ENCODE measurements around the gene GPR55.

The GPR55 gene

DNA sequence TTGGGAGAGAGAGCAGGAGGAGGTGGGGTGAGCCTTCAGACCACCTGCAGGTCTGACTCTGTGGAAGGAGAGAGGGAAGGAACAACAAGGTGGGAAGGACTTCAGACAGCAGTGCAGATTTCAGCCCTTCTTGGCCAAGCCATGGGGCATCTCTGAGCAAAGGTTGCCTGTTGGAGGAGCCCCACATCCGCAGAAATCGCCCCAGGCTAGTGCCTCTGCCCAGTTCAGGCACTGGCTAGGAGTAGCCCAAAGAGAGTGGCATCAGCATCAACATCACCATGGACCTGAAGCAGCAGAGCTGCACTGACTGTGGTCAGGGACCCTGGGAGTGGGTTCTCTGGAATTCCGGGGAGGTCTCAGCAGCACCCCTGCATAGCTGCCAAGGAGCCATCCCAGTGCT is 10.2 kb downstream of the GPR55 start:
- peak; percentile 32 for DNase-seq

DNA sequence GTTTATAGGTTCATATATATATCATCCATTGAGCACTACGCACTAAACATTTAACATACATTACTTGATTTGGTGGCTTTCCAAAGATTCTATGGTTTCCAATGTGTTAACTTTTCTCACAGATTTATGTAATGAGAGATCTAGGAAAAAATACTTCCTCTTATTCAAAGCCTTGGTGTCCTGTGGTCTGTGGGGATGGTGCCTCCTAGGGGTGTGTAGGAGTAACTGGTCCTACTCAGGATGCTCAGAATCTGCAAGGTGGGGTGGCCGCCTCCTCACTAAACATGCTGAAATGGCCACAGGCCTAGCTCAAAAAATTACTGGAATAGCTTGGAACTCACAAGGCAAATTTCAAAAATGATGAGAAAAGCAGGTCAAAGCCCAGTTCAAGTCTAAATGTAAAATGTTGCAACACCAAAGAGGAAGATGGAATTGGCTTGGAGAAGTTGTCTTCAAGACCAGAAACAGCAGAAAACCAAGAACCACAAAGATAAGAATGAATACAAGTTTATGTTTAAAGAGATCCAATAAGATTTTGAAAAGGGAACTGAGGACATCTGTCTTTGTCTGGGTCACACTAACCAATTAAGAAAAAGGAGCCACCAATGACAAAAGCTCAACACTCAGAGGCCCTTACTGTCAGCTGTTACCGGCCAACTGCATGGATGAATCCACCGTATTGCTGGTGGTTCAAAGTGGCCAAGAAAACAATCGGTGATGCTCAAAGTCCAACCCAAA is 11.5 kb downstream of the GPR55 start:
- peak; percentile 57 for DNase-seq

DNA sequence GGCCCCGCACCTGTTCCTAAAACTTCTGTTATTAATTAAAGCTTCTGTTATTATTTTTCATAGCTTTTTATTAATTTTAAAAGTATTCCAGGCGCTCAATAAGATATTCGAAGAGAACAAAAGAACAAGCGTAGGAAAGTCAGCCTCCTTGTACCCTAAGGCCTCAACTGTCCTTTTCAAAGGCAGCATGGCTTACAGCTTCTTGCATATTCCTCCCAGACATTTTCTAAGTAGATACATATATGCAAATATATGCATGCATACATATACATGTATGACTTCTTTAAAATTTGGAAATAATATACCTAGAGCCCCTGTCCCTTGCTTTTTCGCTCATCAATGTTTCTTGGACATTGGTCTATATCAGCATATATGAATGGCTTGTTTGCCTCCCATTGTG is 12.3 kb downstream of the GPR55 start:
- no peak for DNase-seq

DNA sequence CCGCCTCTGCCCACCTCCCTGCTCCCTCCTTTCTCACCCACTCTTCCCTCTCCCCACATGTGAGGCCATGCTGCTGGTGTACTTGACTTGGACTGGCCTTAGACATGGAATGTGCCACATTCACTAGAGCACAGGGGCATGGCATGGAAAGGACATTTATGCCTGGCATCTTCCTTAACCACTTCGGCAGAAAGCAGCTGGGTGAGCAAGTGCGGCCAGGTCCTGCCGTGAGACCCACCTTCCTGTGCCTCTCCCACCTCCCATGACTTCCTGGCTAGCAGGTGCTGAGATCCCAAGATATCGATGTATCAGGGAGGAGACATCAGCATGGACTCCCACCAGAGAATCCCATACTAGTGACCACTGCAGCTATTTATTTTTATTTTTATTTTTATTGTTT is 13.0 kb downstream of the GPR55 start:
- peak; percentile 12 for DNase-seq

DNA sequence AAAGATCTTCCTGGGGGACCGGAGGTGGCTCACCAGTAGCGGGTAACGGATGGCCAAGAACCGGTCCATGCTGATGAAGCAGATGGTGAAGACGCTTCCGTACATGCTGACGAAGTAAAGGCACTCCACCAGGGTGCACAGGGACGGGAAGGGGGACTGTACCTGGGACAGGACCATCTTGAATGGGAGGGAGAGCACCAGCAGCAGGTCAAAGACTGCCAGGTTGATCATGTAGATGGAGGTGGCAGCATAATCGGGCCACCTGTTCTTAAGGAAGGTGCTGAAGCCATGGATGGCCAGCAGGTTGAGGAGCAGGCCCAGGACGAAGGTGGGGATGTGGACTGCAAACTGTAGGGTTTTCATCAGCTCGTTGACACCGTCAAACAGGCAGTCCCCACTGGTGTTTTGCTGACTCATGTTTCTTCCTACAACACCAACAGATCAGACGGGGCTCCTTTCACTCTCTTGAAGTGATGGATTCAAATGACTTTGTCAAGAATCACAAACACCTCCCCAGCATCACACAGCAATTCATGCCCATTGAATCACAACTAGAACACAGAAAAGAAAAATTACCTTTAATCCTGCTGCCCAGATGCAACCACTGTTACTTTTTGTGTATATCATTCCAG is 14.4 kb downstream of the GPR55 start:
- peak; percentile 29 for DNase-seq

DNA sequence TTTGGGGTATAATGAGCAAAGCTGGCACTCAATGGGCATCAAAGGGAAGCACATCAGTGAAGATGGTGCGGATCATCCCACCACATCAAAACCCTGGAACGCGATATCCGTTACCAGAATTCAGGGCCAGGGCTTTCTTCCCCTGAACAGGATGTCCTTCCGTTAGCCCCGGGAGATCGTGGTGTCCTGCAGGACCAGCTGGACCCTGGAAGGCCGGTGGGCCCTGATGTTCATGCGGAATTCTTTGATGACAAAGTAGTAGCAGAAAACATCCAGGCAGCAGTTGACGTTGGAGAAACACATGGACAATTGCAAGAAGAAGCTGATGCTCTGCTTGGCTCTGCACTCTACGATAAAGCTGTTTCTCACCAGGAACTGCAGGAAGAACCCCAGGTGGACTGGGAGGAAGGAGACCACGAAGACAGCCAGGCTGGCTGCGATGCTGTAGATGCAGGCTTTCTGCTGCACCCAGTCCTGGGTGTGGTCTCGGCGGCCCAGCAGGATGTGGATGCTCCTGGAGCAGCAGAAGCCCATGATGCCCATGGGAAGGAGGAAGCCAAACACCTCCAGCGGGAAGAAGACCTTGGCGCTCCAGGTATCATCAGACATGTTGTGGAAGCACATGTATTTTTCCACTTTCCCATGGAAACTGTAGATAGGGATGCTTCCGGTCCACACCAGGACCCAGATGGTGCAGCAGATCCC is 15.0 kb downstream of the GPR55 start:
- DNase-seq, result peak; percentile 27

DNA sequence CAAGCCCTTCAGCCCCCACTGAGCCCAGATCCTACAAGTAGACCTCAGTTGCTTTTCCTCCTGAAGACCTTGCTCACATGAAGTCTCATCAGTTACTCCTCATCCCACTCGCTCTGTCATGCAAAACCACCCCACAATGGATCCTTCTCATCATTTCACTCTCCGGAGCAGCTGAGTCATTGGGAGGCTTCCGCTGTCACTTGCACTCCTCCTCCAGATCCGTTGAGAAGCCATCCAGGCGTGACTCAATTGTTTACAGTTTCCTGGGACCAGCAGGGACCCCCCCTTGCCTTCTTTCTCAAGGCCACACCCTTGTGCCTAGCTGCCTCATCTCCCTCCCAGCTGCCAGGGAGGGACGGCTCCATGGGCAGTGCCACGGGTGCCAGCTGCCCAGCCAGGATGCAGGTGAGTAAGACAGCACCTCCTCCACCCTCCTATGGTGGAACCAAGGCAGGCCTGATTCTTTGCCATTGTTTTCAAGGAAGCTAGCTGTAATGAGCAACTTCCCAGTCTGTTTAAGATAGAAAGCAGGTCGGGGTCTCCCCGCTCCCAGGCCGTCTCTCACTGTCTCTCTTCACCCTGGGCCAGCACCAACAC is 16.3 kb downstream of the GPR55 start:
- DNase-seq, result peak; percentile 73

DNA sequence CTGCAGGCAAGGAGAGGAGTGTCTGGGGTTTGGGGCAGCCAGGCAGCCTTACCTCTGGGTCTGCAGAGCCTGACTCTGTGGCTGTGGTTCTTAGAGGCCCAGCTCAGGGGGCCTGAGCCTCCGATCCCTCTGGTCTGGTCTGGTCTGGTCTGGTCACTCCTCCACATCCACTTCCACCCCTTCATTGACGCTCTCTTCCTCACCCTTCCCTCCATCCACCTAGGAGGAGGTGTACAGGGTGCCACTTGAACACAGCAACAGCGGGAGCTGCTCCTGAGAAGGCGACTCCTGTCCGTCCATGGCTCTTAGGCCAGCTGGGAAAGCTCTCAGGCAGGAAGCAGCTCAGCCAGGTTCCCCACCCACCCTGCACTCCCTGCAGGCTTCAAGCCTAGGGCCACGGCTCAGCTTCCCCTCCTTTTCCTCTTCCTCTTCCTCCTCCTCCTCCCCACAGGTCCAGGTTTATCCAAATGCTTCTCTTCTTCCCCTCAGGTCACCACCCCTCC is 16.9 kb downstream of the GPR55 start:
- DNase-seq, result peak; percentile 55

DNA sequence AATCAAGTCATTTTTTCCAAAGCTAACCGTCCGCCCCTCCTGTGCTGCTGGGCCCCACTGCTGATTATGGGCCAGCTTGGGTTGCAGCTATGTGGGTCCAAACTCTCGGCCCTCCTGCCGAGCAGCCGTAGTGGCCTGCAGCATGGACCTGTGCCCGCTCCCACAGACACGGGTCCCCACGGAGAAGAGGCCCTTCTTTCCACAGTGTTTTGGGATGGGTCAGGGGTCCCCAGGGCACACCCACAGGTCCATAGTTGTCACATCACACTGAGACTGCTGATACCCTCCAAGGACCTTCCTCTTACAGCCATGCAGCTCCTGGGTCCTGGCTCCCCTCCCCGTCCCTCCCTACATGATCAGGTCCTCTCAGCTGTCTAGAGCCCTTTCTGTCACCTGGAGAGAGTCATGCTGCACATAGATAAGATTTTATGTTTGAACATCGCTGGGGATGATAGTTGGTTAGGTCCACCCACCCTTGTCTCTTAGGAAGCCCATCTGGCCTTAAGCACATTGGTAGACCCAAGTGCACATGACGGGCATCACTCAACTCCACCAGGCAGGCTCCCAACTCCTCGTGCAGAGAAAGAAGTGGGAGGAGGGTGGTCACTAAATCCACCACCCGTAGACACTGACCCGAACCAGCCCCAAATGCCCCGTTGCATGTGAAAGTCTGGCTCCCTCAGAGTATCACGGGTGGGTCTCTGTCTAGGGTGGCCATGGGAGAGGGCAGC is 17.5 kb downstream of the GPR55 start:
- DNase-seq, result peak; percentile 50

DNA sequence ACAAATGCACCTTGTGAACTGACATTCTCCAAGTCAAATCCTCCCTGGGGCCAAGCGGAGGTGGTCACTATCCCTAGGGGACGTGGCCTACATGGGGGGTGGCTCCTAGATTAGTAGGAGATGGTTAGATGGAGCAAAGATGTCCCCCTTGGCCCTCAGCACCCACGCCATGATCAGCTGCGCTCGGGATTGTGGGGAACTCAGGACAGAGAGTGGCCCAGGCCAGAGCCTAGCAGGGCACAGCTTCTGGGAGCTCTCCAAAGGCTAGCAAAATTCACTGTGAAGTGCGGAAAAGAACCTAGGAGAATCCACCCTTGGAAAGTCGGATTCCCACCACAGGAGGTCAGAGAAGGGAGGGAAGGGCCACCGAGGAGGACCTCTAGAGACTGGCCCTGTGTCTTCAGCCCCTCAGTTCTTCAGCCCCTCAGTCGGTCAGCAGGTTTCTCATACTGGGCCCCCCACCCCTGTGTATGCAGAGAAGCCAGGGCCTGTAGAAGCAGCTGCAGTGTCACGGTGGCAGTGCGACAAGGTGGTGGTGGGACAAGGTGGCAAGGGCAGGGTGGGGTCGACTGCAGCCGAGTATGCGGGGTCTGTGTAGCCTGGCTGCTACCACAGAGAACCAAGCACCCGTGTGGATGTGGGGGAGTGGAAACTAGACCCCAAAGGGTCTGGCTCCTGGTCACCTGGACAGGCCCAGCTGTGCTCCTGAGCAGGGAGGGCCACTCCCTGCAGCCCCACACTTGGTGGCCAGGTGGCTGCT is 18.4 kb downstream of the GPR55 start:
- DNase-seq, result peak; percentile 27

DNA sequence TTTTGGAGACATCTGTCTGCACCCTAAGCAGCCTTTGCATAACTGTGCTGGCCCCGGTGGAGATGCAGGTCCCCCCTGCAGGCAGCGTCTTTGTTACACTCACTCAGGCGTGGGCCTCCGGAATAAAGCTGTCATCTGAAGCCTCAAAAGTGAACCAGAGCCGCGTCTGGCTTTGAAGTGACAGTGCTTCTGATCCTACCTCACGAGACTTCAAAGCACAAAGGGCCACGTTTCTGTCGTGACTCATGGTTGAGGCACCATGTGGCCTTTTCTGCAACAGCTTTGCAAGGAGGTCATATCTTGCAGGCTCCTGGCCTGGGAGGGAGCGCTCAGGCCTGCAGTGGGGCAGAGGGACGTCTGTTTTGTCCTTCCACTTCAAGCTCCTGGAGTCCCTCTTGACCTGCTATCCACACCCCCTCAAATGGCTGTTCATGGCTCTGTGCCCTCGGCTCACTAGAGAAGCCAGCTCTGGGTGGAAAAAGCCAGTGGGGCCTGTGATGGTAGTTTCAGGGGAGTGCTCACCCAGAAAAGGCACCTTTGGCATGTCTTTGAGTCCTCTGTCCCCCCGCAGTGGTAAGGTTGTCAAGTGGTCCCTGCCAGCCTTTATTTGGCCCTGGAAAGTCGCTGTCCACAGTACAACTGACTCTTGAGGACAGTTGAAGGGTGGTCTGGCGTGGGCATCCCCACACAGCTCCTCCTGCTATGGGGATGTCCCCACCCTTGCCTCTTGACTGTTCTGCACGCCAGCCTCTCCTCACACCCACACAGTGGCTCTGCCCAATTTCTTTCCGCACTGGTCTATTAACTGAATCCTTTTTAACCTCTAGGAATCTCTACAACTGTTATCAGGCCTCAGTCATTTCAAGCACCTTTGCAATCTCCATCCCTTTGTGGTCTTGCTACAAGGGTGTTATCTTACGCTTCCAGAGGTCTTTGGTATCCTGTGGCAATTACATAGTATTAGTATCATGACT is 19.3 kb downstream of the GPR55 start:
- DNase-seq, result peak; percentile 95

DNA sequence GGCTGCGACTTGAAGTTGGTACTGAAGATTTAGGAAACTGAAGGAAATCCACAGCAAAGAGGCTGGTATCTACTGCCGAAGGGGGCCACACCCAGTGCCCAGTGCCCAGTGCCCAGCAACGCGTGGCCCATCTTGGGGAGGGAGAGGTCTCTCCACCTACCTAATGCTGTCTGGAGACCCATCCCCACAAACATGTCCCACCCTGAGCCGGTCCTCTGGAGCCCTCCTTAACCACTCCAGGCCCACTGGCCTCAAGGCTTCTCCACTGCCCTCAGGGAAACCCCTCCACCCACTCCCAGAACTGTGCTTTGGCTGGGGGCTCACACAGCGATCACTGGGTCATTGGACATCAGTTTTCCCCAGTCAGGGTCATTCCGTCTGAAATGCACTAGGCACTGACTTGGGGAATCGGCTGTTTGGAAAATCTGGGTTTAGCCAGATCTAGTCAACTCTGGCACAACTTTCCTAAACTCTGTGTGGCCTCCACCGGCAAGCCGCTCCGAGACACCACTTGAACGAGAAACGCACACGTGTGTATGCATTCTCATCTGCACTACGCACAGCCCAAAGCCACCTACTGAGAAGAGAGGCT is 20.1 kb downstream of the GPR55 start:
- no peak for DNase-seq

DNA sequence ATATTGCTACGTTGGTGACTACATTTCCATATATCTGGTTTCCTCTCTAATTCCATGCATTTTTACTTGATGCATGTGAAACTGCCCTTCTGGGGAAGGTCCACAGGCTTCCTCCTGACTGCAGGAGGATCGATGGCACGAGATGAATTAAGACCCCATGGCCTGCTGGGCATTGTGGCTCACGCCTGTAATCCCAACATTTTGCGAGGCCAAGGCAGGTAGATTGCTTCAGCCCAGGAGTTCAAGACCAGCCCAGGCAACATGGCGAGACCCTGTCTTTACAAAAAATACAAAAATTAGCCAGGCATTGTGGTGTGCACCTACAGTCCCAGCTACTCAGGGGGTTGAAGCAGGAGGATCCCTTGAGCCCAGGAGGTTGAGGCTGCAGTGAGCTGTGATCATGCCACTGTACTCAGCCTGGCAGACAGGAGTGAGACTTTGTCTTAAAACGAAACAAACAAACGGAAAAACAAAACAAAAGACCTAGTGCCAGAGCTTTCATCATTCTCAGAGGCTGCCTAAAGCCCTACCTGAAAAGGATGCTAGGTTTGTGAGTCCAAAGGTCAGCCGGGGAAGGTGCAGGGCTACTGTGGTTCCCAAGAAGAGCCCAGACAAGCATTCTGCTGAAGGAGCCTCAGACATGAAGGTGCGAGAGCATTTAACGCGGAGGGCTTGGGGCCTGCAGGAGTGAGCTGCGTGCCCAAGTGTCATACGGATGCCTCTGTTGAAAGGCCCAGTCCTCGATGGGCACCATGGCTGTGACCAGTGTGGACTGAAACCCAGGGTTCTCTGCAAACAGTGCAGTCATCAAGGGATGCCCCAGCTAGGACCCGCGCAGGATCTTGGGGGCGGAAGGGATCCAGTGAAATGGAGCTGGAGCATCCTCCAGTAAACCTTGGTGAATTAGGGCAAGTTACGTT is 21.6 kb downstream of the GPR55 start:
- peak; percentile 33 for DNase-seq

DNA sequence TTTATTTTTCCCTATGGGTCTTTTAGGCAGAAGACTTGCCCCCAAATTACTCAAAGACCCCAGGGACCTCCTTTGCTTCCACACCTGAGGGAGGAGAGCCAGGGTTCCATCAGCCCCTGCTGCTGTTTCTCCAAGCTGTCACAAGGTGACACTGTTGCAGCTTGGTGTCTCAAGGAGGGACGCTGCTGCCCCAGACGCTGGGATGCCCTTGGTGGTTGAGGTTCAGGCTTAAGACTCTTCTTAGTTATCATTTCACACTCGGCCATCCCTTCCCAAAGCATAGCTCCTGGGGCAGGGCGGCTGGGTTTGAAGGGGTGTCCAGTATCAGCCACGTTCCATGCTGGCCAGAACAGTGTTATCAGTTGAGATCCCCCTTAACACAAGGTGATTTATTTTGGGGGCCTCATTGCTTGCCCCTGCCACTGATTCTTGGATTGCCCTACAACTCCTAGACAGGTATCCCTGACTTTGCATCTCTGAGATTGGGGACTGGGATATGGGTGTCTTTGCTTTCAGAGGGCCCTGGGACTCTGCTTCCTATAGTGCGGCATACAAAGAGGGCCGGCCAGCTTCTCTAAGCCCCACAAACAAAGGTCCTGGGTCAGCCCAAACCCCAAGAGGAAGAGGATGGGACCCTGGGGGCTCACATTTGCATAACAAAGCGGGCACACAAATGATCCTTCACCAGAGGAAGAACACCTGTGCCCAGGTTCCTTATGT is 22.7 kb downstream of the GPR55 start:
- peak; percentile 84 for DNase-seq

DNA sequence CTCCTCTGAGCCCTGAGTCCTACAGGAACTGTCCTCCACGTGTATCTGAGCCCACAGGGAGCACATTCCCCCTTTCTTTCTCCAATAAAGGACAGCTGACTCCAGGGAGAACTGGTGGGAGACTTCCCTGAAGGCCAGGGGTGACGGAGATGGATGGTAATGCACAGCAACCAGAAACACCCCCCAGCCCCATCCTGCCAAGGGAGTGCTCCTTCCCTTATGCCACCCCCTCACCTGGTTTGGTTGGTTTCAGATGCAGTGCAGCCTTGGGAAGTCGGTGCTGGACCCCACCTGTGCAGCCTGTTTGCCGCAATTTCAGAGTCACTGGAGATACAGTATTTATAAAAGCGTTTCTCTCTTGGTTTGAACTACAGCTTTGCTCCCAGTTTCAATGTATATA is 24.0 kb downstream of the GPR55 start:
- DNase-seq, result peak; percentile 42

DNA sequence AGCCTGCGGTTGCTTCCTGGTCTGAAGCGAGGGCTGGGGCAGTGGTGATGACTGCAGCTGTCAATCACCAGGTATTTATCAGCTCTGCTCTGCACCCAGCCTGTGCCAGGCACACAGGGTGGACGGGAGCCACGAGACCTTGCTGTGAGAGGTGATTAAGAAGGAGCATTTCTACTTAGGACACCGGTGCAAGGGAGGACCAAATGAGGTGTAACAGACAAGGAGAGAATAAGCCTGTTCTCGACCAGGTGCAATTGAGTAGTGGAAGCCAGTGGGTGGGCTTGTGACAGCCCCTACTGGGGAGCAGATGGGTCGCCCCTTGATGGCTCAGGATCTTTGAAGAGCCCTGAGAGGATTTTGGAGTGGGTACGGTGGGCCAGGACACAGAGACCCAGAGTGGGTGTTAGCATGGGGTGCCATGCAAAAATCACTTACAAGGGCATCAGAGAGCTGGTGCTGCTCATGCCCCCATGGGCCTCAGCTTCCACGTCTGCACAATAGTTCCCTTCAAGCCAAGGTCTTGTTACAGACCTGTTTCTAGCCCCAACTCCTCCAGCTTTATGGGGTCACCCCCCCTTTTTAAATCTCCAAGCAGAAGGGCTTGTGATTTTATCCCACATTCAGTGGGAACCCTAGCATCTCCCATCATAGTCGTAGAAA is 24.6 kb downstream of the GPR55 start:
- DNase-seq, result peak; percentile 31

DNA sequence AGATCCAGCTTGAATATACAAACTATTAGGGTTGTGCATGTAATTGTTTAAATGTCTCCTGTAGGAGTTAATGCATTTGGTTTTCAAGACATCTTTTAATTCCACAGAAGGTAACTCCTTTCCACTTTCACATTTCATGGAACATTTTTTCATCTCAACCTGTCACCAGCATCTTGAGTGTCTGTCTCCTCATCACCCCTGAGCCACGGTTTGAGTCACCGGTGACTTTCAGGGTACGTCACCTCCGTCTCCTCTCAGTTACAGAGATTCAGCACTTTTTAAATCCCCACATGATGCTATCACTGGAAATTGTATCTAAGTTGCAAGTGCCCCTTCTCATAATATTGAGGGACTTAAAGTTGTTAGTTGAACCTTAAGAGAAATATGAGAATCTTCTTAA is 25.3 kb downstream of the GPR55 start:
- no peak for DNase-seq

DNA sequence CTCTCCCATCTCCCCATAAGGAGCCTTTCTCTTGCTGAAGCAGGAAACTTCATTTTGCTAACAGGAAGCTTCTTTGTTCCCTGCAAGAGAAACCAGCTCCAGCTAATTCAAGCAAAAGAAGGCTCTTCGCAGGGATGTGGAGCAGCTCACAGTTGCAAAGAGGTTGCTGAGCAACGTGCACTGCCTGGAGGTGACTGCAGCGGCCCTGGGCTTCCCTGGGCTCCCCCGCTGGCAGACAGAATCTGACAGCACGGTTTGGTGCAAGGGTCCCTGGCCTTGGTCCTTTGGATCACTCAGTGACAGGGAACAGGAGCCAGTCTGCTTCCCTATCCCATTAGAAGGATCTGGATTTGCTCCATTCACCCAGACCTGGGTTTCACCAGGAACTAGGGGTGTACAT is 25.8 kb downstream of the GPR55 start:
- DNase-seq, result peak; percentile 62
